Left ventricle myocardium inferior (tissue), 1 donor: ENCODE data around the gene ARMS2. TPM values are rescaled to one million over a fixed set of nuclear protein-coding genes. Genes with fewer than 3 reads are reported as not detected.

Experiments
- DNase-seq: peaks from one replicate; pipeline ENCODE4 v3.0.0-alpha.2; 2020
- H3K27ac ChIP-seq: fragments of 200-600 bp; replicated peaks from 2 replicates; pipeline ENCODE4 v1.8.0; 2021
- H3K27me3 ChIP-seq: fragments of 200-600 bp; 2 replicates; pipeline ENCODE4 v1.8.0; 2021; ENCODE audit warnings: low read depth
- H3K36me3 ChIP-seq: fragments of 200-600 bp; 2 replicates; pipeline ENCODE4 v1.8.0; 2021
- H3K4me1 ChIP-seq: fragments of 200-600 bp; 2 replicates; pipeline ENCODE4 v1.8.0; 2021
- H3K4me3 ChIP-seq: fragments of 200-600 bp; 2 replicates; pipeline ENCODE4 v1.8.0; 2021; ENCODE audit warnings: mild to moderate bottlenecking, moderate library complexity
- H3K9me3 ChIP-seq: fragments of 200-600 bp; replicated peaks from 2 replicates; pipeline ENCODE4 v1.8.0; 2021
- intact Hi-C: fragments of 100-400 bp; cut with micrococcal nuclease; formaldehyde crosslinking; loops from one replicate; pipeline ENCODE4 v1.11.0; 2022
- total RNA-seq: library from RNA; stranded (reverse); fragmentation: NEBNext Ultra II Directional; extraction: Animal tissue kit (Norgen Biotek cat#: 25700); gene quantifications from one replicate; pipeline ENCODE4 v1.2.1, GENCODE V29; 2021
- TF ChIP-seq, protein P1 (sequence below): fragments of 200-600 bp; IDR thresholded peaks from 2 replicates; pipeline ENCODE4 v1.8.0; 2021; ENCODE audit warnings: antibody characterized with exemption, mild to moderate bottlenecking, borderline replicate concordance
- donor health status: DM: no; HTN: yes; CAD: no; lungs with severe emphysema.

ARMS2 gene
- total RNA-seq, 1 donor from 2014 or later: 0.27 TPM

DNA sequence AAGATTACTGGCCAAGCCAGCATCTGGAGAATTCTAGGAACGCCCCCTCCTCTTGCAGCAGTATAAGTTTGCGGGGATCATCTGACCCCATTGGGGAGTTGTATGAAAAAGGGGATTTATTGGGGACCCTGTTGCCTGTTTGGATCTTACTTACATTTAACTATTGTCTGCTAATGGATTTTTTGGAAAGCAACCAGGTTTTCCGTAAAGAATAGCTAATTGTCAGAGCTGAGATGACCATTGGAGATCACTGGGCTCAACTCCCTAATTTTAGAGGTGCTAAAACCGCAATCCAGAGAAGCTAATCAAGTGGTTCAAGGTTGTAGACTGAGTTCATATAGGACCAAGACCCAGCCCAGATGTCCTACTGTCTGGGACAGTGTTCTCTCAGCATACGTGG, 45.7 kb downstream of the ARMS2 start:
- Histone ChIP-seq H3K27ac (peak overlapping the region; percentile 84), H3K4me1 (peaks cover 55% of the 10 kb centered on the region), H3K36me3 (no peaks in the 10 kb centered on the region), H3K9me3 (no peaks in the 10 kb centered on the region), H3K27me3 (no peaks in the 10 kb centered on the region), H3K4me3 (no peak overlapping the region)
- TF ChIP-seq, protein P1, sequence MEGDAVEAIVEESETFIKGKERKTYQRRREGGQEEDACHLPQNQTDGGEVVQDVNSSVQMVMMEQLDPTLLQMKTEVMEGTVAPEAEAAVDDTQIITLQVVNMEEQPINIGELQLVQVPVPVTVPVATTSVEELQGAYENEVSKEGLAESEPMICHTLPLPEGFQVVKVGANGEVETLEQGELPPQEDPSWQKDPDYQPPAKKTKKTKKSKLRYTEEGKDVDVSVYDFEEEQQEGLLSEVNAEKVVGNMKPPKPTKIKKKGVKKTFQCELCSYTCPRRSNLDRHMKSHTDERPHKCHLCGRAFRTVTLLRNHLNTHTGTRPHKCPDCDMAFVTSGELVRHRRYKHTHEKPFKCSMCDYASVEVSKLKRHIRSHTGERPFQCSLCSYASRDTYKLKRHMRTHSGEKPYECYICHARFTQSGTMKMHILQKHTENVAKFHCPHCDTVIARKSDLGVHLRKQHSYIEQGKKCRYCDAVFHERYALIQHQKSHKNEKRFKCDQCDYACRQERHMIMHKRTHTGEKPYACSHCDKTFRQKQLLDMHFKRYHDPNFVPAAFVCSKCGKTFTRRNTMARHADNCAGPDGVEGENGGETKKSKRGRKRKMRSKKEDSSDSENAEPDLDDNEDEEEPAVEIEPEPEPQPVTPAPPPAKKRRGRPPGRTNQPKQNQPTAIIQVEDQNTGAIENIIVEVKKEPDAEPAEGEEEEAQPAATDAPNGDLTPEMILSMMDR: no peak
- intact Hi-C loops: no loop called here
- DNase-seq: no peak

DNA sequence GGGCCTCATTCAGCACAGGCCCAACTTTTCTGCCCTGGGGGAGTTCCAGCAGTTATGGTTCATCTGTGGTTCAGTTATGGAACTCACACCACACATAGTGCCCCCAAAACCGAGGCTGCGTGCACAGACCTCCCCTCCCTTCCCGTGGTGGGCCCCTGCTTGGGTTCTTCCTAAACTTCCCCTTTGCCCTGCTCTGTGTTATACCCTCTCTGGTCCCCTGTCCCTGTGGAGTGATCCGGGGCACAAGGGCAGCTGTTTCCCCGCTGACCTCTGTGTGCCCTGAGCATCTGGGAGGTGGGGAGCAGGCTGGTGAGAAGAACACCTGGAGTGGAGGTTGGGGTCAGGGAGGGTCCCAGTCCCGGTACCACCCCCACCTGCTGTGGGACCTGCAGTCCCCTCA, 46.3 kb downstream of the ARMS2 start:
- no peak overlapping the region for H3K4me3 ChIP-seq
- peaks cover 55% of the 10 kb centered on the region for H3K4me1 ChIP-seq
- TF ChIP-seq, protein P1: no peak
- H3K27me3 ChIP-seq: no peaks in the 10 kb centered on the region
- DNase-seq: no peak
- intact Hi-C loops: no loop called here
- no peaks in the 10 kb centered on the region for H3K36me3 ChIP-seq
- no peaks in the 10 kb centered on the region for H3K9me3 ChIP-seq
- H3K27ac ChIP-seq: no peak overlapping the region

DNA sequence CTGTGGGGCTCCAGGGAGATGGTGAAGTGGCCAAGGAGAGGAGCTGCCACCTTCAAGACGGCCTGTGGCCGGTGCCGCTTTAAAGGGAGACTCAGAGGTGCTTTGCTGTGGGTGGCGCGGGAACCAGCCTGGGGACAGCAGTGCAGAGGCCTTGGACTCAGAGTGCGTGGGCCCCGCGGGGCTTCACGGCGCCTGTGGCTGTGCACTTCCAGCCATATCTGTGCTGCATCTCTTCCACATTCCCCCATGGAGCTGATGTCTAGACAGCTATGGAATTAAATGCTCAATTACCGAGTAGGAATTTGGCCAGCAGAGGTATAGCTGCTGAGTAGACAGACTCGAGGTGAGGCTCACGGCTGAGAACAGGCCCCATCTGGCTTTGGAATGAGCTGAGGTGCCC, 48.6 kb downstream of the ARMS2 start:
- intact Hi-C loops: no loop called here
- Histone ChIP-seq H3K36me3 (peaks cover 3% of the 10 kb centered on the region), H3K4me3 (no peak overlapping the region), H3K27me3 (no peaks in the 10 kb centered on the region), H3K9me3 (no peaks in the 10 kb centered on the region), H3K27ac (no peak overlapping the region), H3K4me1 (peaks cover 47% of the 10 kb centered on the region)
- TF ChIP-seq, protein P1: no peak
- DNase-seq: no peak

DNA sequence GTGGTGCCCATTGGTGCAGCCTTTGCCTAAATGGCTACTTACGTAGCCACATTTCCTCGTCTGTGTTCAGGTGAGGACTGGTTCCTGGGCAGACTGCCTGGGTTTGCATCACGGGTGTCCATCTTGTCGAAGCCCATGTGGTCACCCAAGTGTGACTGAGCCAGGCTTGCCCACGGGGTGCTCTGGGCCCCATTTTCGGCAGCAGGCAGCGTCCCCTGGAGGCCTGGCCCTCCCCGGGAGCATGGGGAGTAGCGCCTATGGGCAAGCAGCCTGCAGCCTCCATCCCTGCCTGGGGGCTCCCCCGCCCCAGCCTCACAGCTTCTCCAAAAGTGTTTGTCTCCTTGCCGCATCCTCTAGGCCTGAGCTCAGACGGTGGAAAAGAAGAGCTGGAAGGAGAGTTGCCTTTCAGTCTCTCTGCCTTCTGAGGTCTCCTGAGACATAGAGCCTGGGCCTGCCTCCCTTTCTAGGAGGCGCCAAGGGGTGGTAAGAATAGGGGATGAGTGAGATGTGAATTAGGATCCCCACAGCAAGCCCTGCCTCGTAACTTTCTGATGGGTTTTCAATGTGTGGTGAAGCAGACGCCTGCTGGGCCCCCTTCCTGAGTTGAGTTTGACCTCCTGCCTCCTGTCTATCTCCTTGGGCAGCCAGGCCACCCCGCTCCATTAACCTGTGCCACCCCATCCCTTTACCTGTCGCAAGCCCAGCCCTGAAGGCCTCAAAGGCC, 49.6 kb downstream of the ARMS2 start:
- peaks cover 37% of the 10 kb centered on the region for H3K4me1 ChIP-seq
- peak overlapping the region; percentile 41 for H3K27ac ChIP-seq
- no peaks in the 10 kb centered on the region for H3K27me3 ChIP-seq
- TF ChIP-seq, protein P1: no peak
- no peak for DNase-seq
- H3K4me3 ChIP-seq: no peak overlapping the region
- no peaks in the 10 kb centered on the region for H3K9me3 ChIP-seq
- intact Hi-C loops: no loop called here
- peaks cover 14% of the 10 kb centered on the region for H3K36me3 ChIP-seq

DNA sequence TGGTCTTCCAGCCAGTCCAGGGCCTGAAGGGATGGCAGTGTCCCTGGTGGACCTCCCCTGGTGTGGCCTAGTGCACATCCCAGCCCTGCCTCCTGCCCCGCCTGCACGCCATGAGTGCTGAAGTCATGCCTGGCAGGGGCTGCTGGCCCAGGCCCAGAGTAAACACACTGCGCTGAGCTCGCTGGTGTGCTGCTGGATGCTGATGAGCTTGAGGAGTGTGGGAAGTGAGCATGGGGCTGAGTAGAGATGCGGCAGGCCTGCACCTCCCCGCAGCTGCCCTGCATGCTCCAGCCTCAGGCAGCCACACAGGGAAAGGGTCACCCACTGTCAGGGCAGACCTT, 50.1 kb downstream of the ARMS2 start:
- peak; percentile 92 for DNase-seq
- Histone ChIP-seq H3K4me1 (peaks cover 32% of the 10 kb centered on the region), H3K36me3 (peaks cover 19% of the 10 kb centered on the region), H3K9me3 (no peaks in the 10 kb centered on the region), H3K4me3 (no peak overlapping the region), H3K27ac (peak overlapping the region; percentile 41), H3K27me3 (no peaks in the 10 kb centered on the region)
- TF ChIP-seq, protein P1: no peak
- intact Hi-C loops: no loop called here

DNA sequence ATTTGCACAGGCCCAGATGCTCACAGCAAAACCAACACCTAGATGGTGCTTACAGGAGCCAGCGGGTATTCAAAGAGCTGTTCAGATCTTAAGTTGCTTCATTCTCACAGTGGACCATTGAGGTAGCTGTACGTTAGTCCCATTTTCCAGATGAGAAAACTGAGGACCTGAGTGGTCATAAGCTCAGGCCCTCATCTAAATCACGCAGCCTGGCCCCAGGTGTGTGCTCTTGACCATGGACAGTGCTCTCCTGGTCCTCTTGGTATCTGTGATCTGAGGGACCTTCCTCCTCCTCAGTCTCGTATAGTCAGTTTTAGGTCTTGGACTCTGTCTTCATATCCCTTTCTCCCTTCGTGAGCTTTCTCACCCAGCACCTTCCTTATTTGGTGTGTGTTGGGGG, 50.6 kb downstream of the ARMS2 start:
- Histone ChIP-seq H3K4me3 (no peak overlapping the region), H3K27ac (peak overlapping the region; percentile 11), H3K27me3 (no peaks in the 10 kb centered on the region), H3K4me1 (peaks cover 27% of the 10 kb centered on the region), H3K9me3 (no peaks in the 10 kb centered on the region), H3K36me3 (peaks cover 23% of the 10 kb centered on the region)
- no peak for DNase-seq
- TF ChIP-seq, protein P1: no peak
- intact Hi-C loops: no loop called here
